T-helper 2 cell treated with Interferon-gamma antibody and Interleukin-4, amounts not matched to agents 100 ng/mL and 5 ng/mL, for 36 hours (primary cell): ENCODE results near the gene NBL1. TPM values are rescaled to one million over a fixed set of nuclear protein-coding genes. Genes with fewer than 3 reads are reported as not detected.

Experiments used
- intact Hi-C: fragments of 100-400 bp; cut with micrococcal nuclease; formaldehyde crosslinking; loops from one replicate; pipeline ENCODE4 v1.15.1; 2023
- total RNA-seq: library from RNA; stranded (reverse); gene quantifications from 2 replicates; pipeline ENCODE4 v1.2.3, GENCODE V29; 2022

NBL1 gene, protein sequence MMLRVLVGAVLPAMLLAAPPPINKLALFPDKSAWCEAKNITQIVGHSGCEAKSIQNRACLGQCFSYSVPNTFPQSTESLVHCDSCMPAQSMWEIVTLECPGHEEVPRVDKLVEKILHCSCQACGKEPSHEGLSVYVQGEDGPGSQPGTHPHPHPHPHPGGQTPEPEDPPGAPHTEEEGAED
- total RNA-seq = 25.8 and 27.6 TPM in 2 replicates

DNA sequence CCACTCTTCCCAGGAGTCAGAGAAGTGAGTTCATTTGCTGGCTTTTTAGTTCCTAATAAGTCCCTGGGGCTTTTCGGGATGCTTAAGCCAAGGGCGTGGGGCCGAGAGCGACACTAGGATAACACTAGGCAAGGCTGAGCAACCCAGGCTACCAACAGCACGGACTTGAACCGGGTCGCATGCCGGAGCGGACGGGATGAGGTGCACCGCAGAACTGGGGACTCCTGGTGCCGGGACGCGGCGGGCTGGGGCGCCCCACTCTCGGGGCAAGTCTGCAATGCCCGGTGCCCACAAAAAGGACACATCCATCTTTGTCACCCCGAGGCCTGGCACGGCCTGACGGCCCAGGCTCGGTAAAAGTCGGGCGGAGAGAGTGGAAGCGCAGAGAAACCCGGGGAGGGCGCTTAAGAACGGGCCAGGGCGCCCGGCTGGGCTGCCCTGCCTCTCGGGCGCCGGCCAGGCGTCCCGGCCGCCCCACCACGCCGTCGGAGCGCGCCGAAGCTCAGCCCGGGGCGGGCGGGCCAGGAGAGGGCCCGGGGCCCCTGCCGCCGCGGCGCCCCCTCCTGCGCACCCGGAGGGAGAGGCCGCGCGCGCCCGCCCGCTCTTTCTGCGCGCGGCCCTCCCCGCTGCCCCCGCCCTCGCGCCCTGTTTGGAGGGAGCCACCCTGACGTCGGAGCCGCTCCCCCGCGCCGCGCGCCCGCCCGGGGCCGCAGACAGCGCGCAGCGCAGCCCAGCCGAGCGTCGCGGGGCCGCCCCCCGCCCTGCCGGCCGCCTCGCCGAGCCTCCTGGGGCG, at the start of gene NBL1:
TSS of gene NBL1 (plus strand) at position 710 of the 793 bp plus-strand sequence. CDS start 10,720 bp downstream, outside the sequence.
- intact Hi-C loops = loop anchor here (1.0 kb wide), 1 partner anchor 46 kb away; no protein-coding TSS in a partner anchor

DNA sequence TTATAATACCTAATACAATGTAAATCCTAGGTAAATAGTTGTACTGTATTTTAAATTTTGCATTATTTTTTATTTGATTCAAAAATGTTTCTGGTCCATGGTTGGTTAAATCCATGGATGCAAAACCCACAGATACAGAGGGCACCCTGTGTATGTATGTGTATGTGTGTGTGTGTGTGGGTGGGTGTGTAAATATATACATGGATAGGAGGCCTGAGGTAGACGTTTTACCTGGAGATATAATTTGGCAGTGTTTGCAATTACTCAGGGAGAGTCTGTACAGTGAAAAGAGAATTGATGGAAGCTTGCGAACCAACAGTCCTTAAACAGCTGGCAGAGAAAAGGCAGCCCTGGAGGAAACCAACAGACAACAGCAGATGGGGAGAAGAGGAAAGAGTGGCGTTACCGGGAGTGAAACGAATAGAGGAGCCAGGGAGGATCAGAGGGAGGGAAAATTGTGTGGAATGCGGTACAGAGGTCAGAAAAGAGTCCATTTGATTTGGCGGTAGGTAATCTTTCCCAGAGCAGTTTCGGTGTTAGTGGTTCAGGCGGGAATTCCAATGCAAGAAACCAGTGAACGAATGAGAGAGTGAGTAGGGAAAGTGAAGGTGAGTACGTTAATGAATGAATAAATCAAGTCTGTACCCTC, 47.9 kb upstream of the NBL1 start:
- intact Hi-C loops = loop anchor here (1.0 to 5.0 kb wide), 5 partner anchors 111 to 639 kb away; partner anchors contain the start of genes AKR7A2, CAPZB, IFFO2 and SLC66A1

DNA sequence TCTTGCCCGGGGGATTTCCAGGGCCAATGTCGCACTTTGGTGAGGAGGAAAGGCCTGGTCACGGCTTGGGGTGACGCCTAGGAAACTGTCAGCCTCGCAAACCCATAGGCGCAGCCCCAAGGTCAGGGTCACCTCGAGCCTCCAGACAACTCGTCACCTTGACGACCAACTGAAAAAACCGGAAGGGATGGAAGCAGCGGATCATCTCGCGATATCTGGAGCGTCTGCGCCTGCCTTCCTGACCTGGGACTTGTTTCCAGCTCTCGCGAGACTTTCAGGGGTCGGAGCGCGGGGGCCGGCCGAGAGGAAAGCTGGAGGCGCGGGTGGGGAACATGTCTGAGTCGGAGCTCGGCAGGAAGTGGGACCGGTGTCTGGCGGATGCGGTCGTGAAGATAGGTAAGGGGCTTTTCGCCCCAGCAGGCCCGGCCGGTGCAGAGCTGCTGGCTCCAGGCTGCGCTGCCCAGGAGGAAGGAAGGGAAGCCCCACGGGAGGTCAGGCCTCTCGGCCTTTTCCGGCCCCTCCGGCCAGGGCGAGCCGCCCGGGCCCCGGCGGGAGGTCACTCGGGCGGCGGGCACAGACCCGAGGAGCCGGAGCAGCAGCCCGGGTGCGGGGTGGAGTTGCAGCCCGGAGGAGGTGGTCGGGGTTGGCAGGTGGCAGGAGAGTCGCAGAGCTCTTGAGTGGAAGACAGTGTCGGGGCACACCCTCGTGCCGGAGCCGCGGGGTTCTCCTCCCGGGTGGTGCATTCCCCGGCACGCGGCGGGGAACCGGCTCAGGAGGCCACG, 47.2 kb upstream of the NBL1 start:
- intact Hi-C loops = loop anchor here (1.0 to 5.0 kb wide), 8 partner anchors 9 to 640 kb away; partner anchors contain the start of genes AKR7A2, CAPZB, IFFO2 and NBL1

DNA sequence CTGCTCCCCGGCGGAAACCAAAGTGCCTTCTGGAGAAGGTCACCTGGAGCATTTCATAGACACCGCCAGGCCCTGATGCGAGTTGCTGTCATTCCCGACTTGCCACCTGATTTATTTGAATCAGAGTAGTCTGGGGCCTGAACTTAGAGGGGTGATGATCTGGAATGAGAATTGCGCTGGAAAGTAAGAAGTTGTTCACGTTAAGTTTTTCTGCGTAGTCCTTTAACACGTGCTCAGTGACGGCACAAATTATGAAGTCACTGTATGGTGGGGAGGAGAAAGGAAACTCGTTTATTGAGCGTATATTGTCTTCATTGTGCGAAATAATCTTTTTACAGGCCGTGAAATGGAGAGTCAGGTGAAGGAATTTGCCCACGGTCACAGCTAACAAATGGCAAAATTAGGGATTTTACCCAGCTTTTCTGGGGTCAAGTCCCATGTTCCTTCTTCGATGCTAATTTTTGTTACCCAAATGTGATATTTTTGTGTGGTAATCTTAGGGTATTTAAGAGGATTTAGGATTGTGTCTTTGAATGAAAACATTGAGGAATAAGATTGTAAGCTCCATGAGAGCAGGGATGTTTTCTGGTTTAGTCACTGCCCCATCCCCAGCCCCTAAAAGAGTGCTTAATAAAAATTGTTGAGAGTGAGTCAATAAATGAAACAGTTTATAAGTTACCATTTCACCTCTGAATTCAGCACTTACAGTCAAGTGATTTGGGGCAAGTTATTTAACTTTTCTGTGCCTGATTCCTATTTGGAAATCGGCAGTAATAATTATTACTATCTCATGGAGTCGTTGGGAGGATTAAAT, 46.4 kb upstream of the NBL1 start:
- intact Hi-C loops = loop anchor here (1.0 to 5.0 kb wide), 6 partner anchors 9 to 640 kb away; partner anchors contain the start of genes IFFO2, NBL1 and UBR4

DNA sequence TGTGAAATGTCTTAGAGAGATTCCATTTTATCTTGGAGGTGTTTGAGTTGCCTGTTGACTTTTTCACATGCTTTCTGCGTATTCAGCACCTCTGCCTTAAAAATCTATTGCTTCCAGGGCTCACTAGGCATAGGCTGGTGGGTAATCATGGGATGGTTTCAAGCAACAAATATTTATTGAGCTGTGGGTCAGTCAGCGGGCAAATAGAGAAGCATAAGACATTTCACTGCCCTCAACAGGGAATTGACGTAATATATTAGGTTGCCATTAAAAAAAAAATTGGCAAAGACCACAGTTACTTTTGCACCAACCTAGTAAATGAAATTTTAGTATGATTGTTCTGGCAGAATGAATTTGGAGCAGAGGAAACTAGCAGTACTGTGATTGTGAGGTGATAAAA, 44.3 kb upstream of the NBL1 start:
- intact Hi-C loops = loop anchor here (5.0 kb wide), 2 partner anchors 388 to 643 kb away; partner anchors contain the start of genes IFFO2 and UBR4

DNA sequence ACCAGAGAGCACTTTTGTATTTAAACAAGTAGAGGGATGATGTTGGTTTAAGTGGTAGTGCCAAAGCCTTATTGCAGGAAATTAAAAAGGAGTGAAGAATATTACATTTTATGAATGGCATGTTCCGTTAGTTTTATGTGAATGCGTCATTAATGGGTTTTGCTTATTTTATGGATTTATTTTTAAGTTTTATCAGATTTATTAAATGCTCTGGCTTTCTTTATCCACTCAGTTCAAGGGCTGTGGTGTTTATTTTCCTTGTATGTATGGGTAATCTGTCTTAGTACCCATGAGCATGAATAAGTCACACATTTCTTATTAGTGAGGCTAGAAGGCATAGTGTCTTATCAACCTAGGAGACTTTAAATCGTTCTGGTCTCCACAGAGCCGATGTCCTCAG, 41.6 kb upstream of the NBL1 start:
- intact Hi-C loops = no loop called here

DNA sequence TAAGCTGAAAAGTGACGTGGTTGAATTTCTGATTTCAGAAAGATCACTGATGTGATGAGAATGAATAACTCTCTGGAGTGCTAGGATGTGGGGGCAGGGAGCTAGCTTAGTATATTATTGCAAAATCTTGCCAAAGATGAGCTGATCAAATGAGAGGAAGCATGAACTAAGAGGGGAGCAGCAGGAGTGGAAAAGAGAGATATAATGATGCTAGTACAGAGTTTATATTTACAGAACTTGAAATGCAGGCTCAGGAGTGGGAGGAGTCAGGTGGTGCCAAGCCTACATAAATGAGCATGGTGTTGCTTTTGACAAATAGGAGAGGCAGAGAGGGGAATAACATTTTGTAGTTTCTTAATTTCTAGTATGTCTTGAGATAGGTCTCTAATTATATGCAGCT, 38.1 kb upstream of the NBL1 start:
- intact Hi-C loops = loop anchor here (1.0 kb wide), 1 partner anchor 9 kb away; no protein-coding TSS in a partner anchor

DNA sequence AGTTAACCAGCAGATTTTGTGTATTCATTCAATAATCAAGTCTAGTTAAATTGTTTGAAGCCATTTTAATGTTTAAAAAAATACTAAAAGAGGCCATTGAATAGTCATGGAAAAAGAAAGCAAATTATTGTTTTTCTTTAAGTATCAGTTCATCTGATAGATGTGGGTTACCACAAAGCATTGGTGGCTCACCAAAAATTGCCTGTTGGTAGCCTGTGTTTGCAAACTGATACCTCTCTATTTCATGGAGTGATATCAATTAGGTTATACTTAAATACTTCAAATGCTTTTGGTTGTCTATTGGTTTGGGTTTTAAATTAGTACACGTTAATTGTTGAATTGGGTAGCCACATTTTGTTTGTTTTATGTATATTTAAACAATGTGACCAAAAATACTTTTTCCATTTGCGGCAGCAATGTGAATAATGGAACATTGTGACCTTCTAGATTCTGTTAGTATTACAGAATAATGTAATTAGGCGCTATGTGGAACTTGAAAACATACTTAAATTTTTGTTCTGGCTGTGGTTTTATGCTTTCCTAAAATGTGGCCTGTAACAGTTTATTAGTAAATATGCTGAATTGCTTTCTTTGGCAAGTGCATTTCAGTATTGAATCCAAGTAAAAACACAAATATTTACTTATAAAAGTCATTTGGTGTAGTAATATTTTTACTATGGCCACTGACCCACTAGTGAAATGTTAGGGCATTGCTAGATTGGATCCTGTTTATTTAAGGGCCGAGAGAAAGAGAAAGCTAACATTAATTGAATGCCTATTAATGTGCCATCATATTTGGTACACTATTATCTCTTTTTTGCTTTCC, 37.1 kb upstream of the NBL1 start:
- intact Hi-C loops = loop anchor here (1.0 kb wide), 1 partner anchor 10 kb away; no protein-coding TSS in a partner anchor

DNA sequence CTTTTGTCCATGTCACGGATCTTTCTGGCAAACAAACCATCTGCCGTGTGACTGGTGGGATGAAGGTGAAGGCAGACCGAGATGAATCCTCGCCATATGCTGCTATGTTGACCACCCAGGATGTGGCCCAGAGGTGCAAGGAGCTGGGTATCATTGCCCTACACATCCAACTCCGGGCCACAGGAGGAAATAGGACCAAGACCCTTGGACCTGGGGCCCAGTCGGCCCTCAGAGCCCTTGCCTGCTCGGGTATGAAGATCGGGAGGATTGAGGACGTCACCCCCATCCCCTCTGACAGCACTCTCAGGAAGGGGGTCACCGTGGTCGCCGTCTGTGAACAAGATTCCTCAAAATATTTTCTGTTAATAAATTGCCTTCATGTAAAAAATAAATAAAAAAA, 35.9 kb upstream of the NBL1 start:
- intact Hi-C loops = no loop called here

DNA sequence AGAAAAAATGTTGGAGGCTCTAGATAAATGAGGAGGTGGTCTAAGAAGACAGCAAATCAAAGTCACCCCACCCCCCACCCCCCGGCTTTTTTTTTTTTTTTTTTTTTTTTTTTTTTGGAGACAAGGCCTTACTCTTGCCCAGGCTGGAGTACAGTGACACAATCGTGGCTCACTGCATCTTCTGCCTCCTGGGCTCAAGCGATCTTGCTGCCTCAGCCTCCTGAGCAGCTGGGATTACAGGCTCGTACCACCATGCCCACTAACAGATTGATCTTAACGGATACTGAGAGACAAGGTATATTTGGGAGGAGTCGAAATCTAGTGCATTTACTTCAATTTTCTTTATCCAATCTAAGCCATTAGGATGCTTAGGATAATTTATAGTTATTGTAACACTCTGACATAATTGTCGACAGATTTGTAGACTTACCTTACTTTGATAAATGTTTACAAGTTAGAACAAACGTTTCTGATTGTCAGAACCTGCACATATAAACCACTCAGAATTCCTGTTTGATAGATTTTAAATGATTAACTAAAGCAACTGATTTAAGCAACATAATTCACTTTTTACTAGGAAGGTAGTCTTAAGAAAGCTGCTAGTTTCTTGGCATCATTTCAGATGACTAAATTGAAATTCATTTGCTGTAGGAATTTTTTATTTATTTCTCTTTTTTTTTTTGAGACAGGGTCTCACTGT, 33.7 kb upstream of the NBL1 start:
- intact Hi-C loops = no loop called here

DNA sequence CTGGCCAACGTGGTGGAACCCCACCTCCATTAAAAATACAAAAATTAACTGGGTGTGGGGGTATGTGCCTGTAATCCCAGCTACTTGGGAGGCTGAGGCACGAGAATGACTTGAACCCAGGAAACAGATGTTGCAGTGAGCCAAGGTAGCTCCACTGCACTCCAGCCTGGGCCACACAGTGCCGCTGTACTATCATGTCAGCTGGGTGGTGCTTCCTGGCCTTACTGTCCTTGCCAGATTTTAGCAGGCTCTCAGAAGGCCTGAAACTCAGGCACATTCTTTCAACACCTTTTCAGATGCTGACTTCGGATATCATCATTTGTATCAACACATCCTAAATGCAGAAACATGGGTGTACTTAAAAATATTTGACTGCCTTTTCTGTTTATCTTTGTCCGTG, 31.6 kb upstream of the NBL1 start:
- intact Hi-C loops = no loop called here

DNA sequence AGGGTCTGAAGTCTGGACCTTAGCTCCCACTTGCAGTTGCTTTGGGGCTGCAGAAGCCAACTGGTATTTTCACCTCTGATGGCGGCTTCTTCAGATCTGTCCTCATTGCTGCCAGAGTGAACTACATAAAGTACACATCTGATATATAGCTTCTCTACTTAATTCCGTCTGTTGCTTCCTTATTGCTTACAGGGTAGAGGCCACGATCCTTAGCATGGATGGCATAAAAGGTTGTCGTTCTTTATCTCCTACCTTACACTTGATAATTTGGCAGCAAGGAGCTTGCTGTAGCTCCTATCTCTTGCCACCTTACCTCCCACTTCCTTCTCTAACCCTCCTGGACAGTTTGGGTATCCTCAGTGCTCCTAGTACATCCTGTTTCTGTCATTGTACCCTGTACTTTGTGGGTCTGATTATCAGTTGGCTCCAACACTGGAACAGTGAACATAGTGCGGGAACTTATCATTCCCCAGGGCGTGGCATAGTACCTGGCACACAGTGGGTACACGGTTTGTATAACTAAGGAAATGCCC, 30.9 kb upstream of the NBL1 start:
- intact Hi-C loops = no loop called here

DNA sequence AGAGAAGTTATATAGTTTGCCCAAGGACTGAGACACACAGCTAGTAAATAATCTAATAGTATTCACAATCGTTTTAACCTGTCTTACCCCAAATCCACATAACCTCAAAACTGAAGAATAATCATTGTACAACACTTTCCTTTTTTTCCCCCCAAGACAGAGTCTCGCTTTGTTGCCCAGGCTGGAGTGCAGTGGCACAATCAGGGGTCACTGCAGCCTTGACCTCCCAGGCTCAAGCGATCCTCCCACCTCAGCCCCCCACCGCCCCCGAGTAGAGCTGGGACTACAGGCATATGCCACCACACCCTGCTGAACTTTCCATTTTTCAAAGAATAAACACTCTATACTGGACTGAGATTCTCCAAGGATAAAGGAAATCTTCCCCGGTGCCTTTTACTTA, 28.7 kb upstream of the NBL1 start:
- intact Hi-C loops = no loop called here

DNA sequence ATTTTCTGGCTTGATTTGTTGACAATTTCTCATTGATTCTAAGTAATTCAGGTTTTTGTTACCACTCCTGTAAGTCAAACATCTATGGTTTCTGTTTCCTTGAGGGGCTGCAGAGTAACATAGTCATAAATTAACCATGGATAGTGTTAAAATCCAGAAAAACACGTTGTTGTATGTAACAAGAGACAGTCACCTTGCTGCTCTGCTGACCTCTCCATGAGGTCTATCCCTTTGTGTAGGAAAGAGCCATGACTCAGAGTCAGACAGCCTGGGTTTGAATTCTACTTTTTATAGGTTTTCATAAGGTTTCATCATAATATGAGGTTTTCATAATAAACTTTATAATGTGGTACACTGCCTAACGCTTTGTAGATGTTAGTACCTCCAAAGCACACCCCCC, 27.6 kb upstream of the NBL1 start:
- intact Hi-C loops = no loop called here

DNA sequence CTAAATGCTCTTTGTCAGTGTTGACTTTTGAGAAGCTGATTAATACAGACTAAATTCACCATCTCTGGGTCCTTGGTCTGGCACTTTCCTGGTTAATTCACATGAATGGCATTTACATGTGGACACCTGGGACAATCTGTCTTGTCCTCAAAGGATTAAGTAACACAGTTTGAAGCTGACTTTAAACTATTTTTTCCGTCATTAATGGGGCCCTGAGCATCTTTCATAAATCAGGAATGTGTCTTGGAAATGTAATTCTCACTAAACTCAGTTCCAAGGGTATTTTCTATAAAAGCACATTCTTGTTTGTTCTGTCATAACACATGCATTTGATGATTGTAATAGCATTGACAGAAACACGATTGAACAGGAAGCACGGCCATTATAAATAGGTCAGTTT, 26.7 kb upstream of the NBL1 start:
- intact Hi-C loops = no loop called here

DNA sequence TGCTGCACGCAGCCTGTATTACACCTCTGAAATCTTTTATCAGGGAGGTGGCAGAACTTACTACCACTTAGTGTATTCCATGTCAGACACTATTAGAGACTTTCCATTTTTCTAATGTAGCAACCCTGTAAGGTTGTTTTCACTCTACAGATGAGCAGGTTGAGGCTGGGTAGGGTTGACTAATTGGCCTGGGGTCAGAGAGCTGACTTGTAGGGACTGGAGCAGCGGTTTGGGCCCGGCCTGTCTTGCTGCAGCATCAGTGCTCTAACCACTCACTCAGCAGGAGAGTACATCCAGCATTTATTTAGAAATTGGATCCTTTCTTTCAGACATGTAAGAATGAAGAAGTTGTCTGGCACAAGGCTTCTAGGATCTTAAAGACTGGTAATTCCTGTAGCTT, 25.7 kb upstream of the NBL1 start:
- intact Hi-C loops = no loop called here

DNA sequence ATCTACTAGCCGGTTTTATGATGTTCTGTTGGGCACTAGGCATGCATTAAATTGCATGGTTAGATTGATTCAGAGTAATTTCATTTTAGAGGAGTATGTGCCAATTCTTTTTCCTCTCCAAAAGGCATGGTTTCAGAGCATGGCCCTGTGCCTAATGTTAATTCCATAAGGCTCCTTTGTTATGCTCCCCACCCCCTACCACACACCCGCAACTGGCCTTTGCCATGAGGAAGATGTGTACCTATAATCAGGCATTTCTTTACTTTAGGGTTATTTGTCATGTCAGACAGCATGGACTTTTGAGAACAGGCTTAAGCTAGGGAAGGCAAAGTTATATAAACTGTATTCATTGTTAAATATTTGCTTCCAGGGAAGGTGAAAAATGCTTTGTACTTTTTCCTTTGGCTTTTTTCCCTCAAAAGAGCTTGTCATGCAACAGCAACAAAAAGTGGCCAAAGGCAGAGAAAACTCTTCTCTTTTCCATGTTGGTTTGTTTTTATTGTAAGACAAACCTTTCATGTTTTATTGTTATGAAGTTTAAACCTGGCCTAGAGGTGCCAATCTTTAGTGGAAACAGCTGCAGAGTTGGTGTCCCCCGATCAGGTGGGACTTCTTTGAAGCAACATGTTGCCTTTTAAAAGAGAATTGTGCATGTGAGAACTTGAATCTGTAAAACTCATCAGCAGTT, 24.3 kb upstream of the NBL1 start:
- intact Hi-C loops = no loop called here

DNA sequence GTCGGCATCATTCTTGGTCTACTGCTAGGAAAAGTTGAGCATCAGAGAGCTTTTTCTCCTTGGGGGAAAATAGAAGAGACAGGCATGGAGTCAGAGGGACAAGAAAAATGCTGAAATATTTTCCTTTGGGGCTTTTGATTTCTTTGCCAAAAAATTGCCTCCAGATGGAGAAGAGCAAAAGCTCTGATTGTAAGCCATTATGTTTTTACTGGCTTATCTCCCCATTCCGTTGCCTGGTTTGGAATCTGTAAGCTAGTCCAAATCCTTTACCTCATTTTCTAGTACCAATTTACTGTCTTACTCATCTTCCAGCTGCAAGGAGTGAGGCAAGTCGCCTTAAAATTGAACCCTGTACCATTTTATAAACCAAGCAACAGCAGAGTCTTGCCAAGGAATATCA, 23.3 kb upstream of the NBL1 start:
- intact Hi-C loops = no loop called here
